NCI-H2196 (cell line): ENCODE results near the gene PLA2G7.

Experiments
- DNase-seq: peaks from one replicate; lab custom pipeline; 2025; ENCODE audit not compliant: unreplicated experiment; lab: John Stamatoyannopoulos, UW

Gene PLA2G7

DNA sequence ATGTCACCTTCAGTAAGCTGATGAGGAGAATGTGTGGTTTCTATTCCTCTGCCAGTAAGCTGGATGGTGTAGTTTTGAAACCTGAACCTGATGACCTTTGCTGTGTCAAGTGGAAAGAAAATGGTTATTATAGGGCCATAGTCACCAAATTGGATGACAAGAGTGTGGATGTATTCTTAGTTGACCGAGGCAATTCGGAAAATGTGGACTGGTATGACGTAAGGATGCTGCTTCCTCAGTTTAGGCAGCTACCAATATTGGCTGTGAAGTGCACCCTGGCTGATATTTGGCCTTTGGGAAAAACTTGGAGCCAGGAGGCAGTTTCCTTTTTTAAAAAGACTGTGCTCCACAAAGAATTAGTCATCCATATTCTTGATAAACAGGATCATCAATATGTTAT, 45.5 kb downstream of the PLA2G7 start:
- DNase-seq, result no peak

DNA sequence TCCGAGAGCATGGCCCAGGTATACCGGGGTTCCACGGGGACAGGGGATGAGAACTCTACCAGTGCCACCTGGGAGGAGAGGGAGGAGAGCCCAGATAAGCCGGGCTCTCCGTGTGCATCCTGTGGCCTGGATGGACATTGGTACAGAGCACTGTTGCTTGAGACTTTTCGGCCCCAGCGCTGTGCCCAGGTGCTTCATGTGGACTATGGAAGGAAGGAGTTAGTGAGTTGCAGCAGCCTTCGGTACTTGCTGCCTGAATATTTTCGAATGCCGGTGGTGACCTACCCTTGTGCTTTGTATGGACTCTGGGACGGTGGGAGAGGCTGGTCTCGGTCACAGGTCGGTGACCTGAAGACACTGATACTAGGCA, 46.2 kb downstream of the PLA2G7 start:
- DNase-seq, result no peak

DNA sequence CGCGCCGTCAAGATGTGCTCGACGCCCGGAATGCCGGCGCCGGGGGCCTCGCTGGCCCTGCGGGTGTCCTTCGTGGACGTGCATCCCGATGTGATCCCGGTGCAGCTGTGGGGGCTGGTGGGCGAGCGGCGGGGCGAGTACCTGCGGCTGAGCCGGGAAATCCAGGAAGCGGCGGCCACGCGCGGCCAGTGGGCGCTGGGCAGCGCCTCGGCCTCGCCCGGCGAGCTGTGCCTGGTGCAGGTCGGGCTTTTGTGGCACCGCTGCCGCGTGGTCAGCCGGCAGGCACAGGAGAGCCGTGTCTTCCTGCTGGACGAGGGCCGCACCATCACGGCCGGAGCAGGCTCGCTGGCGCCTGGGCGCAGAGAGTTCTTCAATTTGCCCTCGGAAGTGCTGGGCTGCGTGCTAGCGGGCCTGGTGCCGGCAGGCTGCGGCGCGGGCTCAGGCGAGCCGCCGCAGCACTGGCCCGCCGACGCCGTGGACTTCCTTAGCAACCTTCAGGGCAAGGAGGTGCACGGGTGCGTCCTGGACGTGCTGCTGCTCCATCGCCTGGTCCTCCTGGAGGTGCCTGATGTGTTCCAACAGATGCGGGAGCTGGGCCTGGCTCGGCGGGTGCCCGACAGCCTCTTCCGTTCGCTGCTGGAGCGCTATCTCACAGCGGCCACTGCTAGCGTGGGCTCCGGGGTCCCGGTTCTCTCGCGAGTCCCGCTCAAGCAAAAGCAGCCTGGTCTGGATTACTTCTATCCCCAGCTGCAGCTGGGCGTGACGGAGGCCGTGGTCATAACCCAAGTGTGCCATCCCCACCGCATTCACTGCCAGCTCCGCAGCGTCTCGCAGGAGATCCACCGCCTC, 46.8 kb downstream of the PLA2G7 start:
- no peak for DNase-seq

DNA sequence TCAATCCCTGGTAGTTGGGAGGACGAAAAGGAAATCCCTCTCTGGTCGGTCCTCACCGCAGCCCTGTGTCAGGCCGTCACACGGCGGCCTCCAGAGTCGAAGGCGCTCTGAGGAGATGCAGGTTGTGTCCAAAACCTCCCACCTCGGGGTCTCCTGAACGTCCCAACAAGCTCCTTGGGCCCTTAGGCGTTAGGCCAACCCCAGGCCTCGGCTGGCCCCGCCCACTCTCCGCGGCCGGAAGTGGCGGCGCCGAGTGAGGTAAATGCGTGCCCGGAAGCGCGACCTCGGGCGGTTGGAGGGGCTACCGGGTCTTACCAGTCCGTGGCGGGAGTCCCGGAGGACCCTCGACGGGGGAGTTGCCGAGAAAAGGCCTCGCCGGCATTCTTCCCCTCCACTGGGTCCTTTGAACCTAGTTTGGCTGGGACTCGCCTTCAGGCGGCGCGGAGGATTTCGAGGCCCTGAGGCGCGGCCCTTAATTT, 47.5 kb downstream of the PLA2G7 start, which contains the start of gene TDRD6:
Gene TDRD6, plus strand, starts transcription at position 267 of the 479 bp plus-strand sequence. CDS start 244 bp downstream, outside the sequence.
- no peak for DNase-seq

DNA sequence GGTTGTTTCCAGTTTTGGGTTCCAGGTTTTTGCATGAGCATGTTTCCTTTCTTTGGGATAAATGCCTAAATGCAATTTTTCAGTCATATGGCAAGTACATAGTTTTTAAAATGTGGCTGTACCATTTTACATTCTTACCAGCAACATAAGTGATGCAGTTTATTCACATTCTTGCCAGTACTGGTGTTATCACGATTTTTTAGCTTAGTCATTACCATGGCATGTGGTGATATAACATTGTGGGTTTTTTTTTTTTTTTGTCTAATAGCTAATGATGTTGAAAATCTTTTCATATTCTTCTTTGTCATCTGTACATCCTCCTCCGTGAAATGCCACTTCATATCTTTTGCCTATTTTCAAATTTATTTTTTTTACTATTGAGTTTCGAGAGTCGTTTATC, 50.4 kb downstream of the PLA2G7 start:
- DNase-seq, result no peak

DNA sequence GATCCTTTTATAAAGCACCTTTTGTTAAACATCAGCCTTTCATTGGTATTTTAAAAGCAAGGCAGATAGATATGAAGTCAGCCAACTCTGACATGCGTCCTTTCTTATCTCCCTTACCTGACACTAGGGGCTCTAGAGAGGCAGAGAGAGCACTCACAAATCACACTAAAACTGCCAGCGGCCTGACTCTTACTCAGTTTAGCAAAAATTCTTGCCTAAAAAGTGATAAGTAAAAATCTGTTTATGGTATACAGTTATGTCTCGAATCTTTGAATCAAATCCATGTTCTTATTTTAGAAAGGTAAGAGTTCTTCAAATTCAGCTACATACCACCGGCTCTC, 57.9 kb downstream of the PLA2G7 start:
- no peak for DNase-seq

DNA sequence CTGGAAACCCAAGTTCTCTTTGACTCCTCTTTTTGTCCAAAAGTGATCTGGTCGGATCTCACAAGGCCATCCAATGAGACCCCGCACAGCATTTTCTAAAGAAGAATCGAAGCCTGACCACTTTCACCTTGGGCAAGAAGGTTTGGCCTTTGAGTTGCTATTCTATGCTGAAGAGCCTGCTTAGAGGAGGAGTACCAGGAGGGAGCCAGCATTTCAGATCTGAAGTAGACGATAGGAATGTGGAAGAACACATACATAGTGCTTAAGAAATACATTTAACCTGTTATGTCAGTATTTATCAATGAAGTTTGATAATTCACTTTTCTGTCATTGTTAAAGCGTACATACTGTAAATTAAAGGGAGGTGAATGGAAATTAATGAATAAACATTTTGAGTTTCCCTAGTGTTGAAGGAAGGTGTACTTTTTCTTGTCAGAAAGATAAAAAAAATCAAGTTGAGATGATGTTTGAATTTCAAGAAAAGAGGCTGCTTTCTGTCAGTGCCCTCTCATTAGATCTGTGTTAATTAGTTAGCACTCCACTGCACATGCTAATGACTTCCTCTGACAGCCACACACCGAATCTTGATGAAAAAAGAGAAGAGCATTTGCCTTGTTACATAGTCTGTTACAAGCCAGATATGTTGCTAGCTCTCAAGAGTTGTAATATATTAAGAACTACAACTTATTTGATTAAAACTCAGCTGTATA, 58.4 kb downstream of the PLA2G7 start:
- DNase-seq, result no peak

DNA sequence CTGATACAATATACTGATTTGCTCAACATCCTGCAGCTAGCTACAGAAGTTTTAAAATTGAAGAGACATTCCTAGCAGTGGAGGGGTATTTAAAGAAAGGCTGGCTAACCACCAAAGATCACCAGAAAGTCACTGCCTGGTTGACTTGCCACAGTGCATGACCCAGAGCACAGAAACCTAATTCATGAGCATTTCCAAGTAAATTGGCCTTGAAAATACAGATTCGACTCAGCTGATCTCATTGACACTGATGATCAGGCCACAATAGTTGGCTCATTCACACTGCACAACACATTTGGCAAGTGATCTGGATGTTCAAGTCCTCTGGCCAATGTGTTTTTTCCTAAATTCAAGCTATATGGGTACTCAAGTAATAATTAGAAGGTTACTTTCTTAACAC, 60.8 kb downstream of the PLA2G7 start:
- no peak for DNase-seq

DNA sequence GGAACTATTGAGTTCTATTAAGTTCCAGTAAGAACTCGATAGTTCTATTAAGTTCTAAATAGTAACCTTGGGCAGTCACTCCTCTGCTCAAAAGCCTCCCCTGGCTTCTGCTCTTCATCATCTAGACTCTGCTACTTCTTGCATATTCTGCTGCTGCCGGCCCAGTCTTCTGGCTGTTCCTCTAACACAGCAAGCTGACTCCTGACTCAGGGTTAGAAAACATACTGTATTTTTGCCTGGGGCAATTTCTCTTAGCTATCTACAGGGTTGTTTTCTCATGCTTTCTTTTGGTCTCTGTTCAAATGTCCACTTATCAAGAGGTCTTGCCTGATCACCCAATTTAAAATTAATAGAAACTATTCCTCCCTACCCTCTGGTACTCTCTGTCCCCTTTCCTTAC, 67.8 kb downstream of the PLA2G7 start:
- DNase-seq, result no peak

DNA sequence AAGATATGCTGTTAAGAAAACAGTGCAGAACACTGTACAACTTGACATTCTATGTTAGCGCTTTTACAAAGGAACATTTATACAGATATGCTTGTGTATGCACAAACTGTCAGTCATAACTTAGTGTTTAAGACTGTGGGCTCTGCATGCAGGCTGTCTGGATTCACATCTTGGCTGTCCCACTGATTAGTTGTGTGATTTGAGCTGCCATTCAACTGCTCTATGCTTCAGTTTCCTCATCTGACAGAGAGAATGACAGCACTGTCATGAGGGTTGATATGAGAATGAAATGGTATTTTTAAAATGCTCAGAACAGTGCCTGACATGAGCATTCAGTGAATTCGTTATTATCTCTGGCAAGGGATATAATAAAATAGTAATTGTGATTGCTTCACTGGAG, 73.7 kb downstream of the PLA2G7 start:
- DNase-seq, result no peak

DNA sequence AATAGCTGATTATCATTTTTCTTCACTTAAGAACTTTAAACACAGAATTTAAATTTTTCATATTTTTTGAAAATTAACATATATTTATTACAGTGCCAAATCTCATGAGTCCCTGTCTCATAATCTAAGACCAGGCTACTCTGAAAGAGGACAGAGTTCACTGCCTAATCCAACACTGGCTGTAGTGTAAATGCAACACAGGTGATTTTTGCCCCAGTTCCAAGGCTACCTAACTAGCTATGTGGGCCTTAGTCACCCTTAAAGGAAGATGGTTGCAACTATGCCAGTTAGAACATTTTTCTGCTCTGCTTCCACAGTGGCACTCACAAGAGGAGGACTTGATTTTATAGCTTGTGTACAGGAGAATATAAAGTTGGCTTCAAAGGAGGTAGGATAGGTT, 77.5 kb downstream of the PLA2G7 start:
- no peak for DNase-seq

DNA sequence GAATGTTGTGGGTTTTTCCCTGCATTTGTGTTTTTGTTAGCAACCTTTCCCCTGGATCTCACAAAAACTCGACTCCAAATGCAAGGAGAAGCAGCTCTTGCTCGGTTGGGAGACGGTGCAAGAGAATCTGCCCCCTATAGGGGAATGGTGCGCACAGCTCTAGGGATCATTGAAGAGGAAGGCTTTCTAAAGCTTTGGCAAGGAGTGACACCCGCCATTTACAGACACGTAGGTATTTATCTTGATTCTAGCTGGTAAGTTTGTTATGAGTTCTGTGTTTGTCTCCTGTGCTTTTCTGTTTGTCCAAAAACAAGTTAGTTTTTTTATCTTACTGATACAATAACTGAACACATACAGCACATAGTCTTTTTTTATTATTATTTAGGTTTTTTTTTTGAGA, 79.4 kb downstream of the PLA2G7 start:
- DNase-seq, result no peak
